Mammary epithelial cell (primary cell): ENCODE results near the gene LRRC52.

Experiments
- CTCF ChIP-seq, 2 donors: IDR thresholded peaks in 1 of 2; conservative IDR thresholded peaks in 1 of 2; 2 replicates each; pipeline ENCODE4 v1.5.1; 2011 to 2012; ENCODE audit warnings: inconsistent platforms in 2 of 2, low read length in 2 of 2, mild to moderate bottlenecking in 2 of 2, control low read depth in 1 of 2, low read depth in 1 of 2; ENCODE audit not compliant: insufficient read depth in 1 of 2; ENCODE audit errors: extremely low read depth in 1 of 2
- EZH2 ChIP-seq: IDR thresholded peaks from 2 replicates; pipeline ENCODE4 v1.6.1; 2012; ENCODE audit warnings: low read length, inconsistent platforms, borderline replicate concordance

GRCh38 chr1:165501330-165501969, 42.4 kb upstream of the LRRC52 start:
- TF ChIP-seq CTCF (conservative IDR thresholded peaks at IDR 0.05 in 1 of 2, IDR thresholded peaks at IDR 0.05 in 1 of 2; ENCODE audit: extremely low read depth in 1 of 2, insufficient read depth in 1 of 2, low read depth in 1 of 2, low read length in 2 of 2) (no peak), EZH2 (no peak)
